PC-3 (cell line): ENCODE measurements around the gene DBNDD1. TPM values are rescaled to one million over a fixed set of nuclear protein-coding genes. Genes with fewer than 3 reads are reported as not detected.
A peak's percentile ranks its signal among the peaks of the same experiment; 100 is the strongest.

ENCODE experiments used
- ATAC-seq: fragments of 200-7000 bp; cut with Tn5 transposase; 2 replicates; pipeline ENCODE4 v1.9.1; 2020; ENCODE audit warnings: mild to moderate bottlenecking, moderate library complexity
- BruUV-seq: library from RNA; stranded (reverse); fragments of 400-500 nt; replicated peaks from 2 replicates; lab custom pipeline; 2021; lab: Mats Ljungman, UMichigan
- CTCF ChIA-PET: fragments of 300-600 bp; sonication (Branson Sonifier 250); formaldehyde crosslinking; loops from one replicate; lab custom pipeline; 2022; ENCODE audit warnings: antibody characterized with exemption; lab: Charles Lee
- POLR2A ChIA-PET: fragments of 300-600 bp; sonication (Branson Sonifier 250); formaldehyde crosslinking; loops from one replicate; lab custom pipeline; 2022; ENCODE audit warnings: antibody characterized with exemption; ENCODE audit not compliant: unreplicated experiment; lab: Charles Lee
- DNase-seq: peaks from one replicate; pipeline ENCODE4 v3.0.0-alpha.2; 2015
- H2AFZ ChIP-seq: fragments of 300-600 bp; sonication (generic); 2 replicates; pipeline ENCODE4 v1.6.0; 2016; ENCODE audit warnings: antibody characterized with exemption, low read length
- H3F3A ChIP-seq: fragments of 300-600 bp; sonication (generic); one replicate; pipeline ENCODE4 v1.6.0; 2017; ENCODE audit warnings: antibody characterized with exemption, low read length, control low read depth, mild to moderate bottlenecking; ENCODE audit not compliant: unreplicated experiment
- H3K27ac ChIP-seq: fragments of 300-600 bp; sonication (generic); 2 replicates; pipeline ENCODE4 v1.5.1; 2016; ENCODE audit warnings: mild to moderate bottlenecking, low read length
- H3K27me3 ChIP-seq: fragments of 300-600 bp; sonication (generic); 2 replicates; pipeline ENCODE4 v1.6.1; 2016; ENCODE audit warnings: low read length, mixed read lengths
- H3K36me3 ChIP-seq: fragments of 300-600 bp; sonication (generic); 2 replicates; pipeline ENCODE4 v1.6.1; 2016; ENCODE audit warnings: low read depth, mixed run types, low read length, mixed read lengths
- H3K4me1 ChIP-seq: fragments of 300-600 bp; sonication (generic); 2 replicates; pipeline ENCODE4 v1.5.1; 2016; ENCODE audit warnings: low read length; ENCODE audit not compliant: insufficient read depth
- H3K4me2 ChIP-seq: fragments of 300-600 bp; sonication (generic); 2 replicates; pipeline ENCODE4 v1.6.0; 2016; ENCODE audit warnings: low read length
- H3K4me3 ChIP-seq: fragments of 300-600 bp; sonication (generic); 2 replicates; pipeline ENCODE4 v1.5.1; 2016; ENCODE audit warnings: mild to moderate bottlenecking, low read length, mixed read lengths
- H3K79me2 ChIP-seq: fragments of 300-600 bp; sonication (generic); 2 replicates; pipeline ENCODE4 v1.6.1; 2017; ENCODE audit warnings: low read length, mixed read lengths
- H3K9ac ChIP-seq: fragments of 300-600 bp; sonication (generic); 2 replicates; pipeline ENCODE4 v1.6.0; 2016; ENCODE audit warnings: mild to moderate bottlenecking, low read length
- H3K9me2 ChIP-seq: fragments of 300-600 bp; sonication (generic); replicated peaks from 2 replicates; pipeline ENCODE4 v1.6.1; 2016; ENCODE audit warnings: mixed run types, low read length, mixed read lengths
- H3K9me3 ChIP-seq: fragments of 300-600 bp; sonication (generic); 2 replicates; pipeline ENCODE4 v1.6.1; 2016; ENCODE audit warnings: low read length, mixed read lengths
- H4K20me1 ChIP-seq: fragments of 300-600 bp; sonication (generic); 2 replicates; pipeline ENCODE4 v1.6.1; 2016; ENCODE audit warnings: low read length, mixed read lengths
- EZH2 ChIP-seq: fragments of 300-600 bp; sonication (generic); IDR thresholded peaks from one replicate; pipeline ENCODE4 v1.6.1; 2017; ENCODE audit warnings: antibody characterized with exemption, mild to moderate bottlenecking, low read length; ENCODE audit not compliant: unreplicated experiment
- EZH2phosphoT487 ChIP-seq: fragments of 300-600 bp; sonication (generic); IDR thresholded peaks from 2 replicates; pipeline ENCODE4 v1.6.1; 2018; ENCODE audit warnings: mild to moderate bottlenecking, antibody characterized with exemption, low read length, borderline replicate concordance
- intact Hi-C: fragments of 100-400 bp; cut with micrococcal nuclease; formaldehyde crosslinking; loops from 2 replicates; pipeline ENCODE4 v1.9.0; 2023
- total RNA-seq: library from RNA; depleted of rRNA; stranded (reverse); fragments of >200 nt; gene quantifications from 2 replicates; pipeline ENCODE4 v1.2.3, GENCODE V29; 2014
- TF ChIP-seq, protein P1 (sequence below): fragments of 300-600 bp; sonication (generic); conservative IDR thresholded peaks from 2 replicates; pipeline ENCODE4 v1.5.1; 2017; ENCODE audit warnings: antibody characterized with exemption, low read depth, mild to moderate bottlenecking, low read length

DBNDD1 gene
- total RNA-seq, 1 experiment from 2014 or later: 21.1 TPM

DNA sequence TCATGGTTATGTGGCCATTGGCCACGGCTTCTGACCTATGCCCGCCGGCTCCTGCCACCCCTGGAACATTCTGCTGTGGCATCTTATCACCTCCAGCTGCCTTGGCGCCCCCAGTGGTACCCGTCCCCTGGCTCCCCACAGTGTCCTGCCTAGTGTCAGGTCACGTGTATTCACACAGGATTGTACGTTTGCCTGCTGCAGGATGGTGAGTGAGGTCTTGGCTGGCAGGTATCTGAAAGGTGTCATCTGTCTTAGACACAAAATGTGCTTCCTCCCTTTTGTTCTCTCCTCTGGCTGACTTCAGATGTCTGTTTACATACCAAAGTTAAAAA, 24.9 kb downstream of the DBNDD1 start:
- peaks cover 45% of the 10 kb centered on the region for H3K36me3 ChIP-seq
- H3K9me2 ChIP-seq: no peaks in the 10 kb centered on the region
- no TSS peak for BruUV-seq
- H3K4me1 ChIP-seq: no peaks in the 10 kb centered on the region
- H3F3A ChIP-seq: peaks cover 38% of the 10 kb centered on the region
- H3K27me3 ChIP-seq: no peaks in the 10 kb centered on the region
- intact Hi-C loops: no loop called here
- ChIA-PET CTCF (no interaction called here), POLR2A (no interaction called here)
- H3K4me2 ChIP-seq: no peak overlapping the region
- H3K27ac ChIP-seq: peak overlapping the region; percentile 83
- ATAC-seq (no peak), DNase-seq (no peak)
- no peak overlapping the region for H3K4me3 ChIP-seq
- no peak overlapping the region for H2AFZ ChIP-seq
- TF ChIP-seq, protein P1, sequence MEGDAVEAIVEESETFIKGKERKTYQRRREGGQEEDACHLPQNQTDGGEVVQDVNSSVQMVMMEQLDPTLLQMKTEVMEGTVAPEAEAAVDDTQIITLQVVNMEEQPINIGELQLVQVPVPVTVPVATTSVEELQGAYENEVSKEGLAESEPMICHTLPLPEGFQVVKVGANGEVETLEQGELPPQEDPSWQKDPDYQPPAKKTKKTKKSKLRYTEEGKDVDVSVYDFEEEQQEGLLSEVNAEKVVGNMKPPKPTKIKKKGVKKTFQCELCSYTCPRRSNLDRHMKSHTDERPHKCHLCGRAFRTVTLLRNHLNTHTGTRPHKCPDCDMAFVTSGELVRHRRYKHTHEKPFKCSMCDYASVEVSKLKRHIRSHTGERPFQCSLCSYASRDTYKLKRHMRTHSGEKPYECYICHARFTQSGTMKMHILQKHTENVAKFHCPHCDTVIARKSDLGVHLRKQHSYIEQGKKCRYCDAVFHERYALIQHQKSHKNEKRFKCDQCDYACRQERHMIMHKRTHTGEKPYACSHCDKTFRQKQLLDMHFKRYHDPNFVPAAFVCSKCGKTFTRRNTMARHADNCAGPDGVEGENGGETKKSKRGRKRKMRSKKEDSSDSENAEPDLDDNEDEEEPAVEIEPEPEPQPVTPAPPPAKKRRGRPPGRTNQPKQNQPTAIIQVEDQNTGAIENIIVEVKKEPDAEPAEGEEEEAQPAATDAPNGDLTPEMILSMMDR: no peak
- TF ChIP-seq EZH2phosphoT487: no peak
- TF ChIP-seq EZH2: no peak
- H3K9me3 ChIP-seq: peaks cover 22% of the 10 kb centered on the region
- H3K9ac ChIP-seq: no peak overlapping the region
- H3K79me2 ChIP-seq: no peaks in the 10 kb centered on the region
- peaks cover 7% of the 10 kb centered on the region; the same call in 1 of the 2 replicates for H4K20me1 ChIP-seq

DNA sequence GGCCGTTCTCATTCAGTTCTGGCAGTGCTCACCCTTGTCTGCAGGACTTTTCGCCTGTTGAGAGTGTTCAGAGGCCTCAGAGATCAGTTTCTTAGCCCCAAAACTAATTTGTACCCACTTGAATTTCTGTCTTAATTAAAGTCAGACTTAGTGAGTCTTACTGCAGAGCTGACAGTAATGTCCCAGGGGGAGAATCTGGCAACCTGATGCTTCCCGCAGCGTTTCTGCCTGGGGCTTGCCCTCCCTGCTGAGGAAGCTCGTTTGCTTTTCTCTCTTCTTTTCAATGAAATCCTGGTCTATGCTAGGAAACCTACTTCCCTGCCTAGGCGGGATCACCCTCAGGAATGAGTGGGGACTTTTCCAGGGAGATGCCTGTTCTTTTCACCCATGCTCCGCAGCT, 25.3 kb downstream of the DBNDD1 start:
- ATAC-seq: no peak
- intact Hi-C loops: no loop called here
- Histone ChIP-seq H4K20me1 (peaks cover 7% of the 10 kb centered on the region; the same call in 1 of the 2 replicates), H3K79me2 (no peaks in the 10 kb centered on the region), H3K27ac (peak overlapping the region; percentile 83), H3K9me2 (no peaks in the 10 kb centered on the region), H3K4me3 (no peak overlapping the region), H3K9me3 (peaks cover 22% of the 10 kb centered on the region), H3K4me2 (no peak overlapping the region), H3K9ac (no peak overlapping the region), H3F3A (peaks cover 38% of the 10 kb centered on the region), H3K27me3 (no peaks in the 10 kb centered on the region), H3K36me3 (peaks cover 45% of the 10 kb centered on the region), H3K4me1 (no peaks in the 10 kb centered on the region), H2AFZ (no peak overlapping the region)
- no TSS peak for BruUV-seq
- CTCF ChIA-PET: no interaction called here
- POLR2A ChIA-PET: interaction anchor here (0.5 kb wide), 1 partner anchor 120 kb away, joined by 7 read pairs; no protein-coding TSS in a partner anchor
- no peak for TF ChIP-seq EZH2
- TF ChIP-seq EZH2phosphoT487: no peak
- TF ChIP-seq, protein P1: no peak
- no peak for DNase-seq

DNA sequence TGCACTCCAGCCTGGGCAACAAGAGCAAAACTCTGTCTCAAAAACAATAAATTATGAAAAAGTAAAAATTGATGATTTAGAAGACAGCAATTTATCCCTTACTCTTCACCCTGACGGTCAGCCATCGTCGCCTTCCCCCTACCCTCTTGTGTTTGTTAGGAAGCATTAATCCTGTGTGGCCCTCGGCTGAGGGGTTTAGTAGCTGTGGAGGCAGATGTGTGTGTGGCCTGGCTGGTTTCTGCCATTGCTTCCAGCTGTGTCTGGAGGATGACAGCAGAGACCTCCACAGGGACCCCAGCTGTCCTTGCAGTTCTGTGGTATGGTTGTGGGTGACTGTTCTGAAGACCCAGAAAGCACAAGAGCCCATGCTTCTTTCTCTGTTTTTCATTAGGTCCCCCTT, 25.9 kb downstream of the DBNDD1 start:
- Histone ChIP-seq H3K36me3 (peaks cover 45% of the 10 kb centered on the region), H3K27me3 (no peaks in the 10 kb centered on the region), H3K79me2 (no peaks in the 10 kb centered on the region), H3F3A (peaks cover 38% of the 10 kb centered on the region), H3K9me3 (peaks cover 22% of the 10 kb centered on the region), H3K9ac (no peak overlapping the region), H3K9me2 (no peaks in the 10 kb centered on the region), H3K4me3 (no peak overlapping the region; the same call in 1 of the 2 replicates), H2AFZ (no peak overlapping the region), H3K4me2 (no peak overlapping the region), H3K27ac (no peak overlapping the region), H4K20me1 (peaks cover 7% of the 10 kb centered on the region; the same call in 1 of the 2 replicates), H3K4me1 (no peaks in the 10 kb centered on the region)
- ChIA-PET POLR2A (no interaction called here), CTCF (no interaction called here)
- intact Hi-C loops: no loop called here
- DNase-seq: no peak
- no TSS peak for BruUV-seq
- TF ChIP-seq, protein P1: no peak
- TF ChIP-seq EZH2phosphoT487 (no peak), EZH2 (no peak)
- ATAC-seq: no peak
